HG02571 (cell line): ENCODE data around the gene ZMYM4.
"Not testable (repeated sequence)": the region's sequence is repeated elsewhere in the genome, so short reads cannot be mapped to it uniquely, and the experiment has no call there.

Experiments
- ATAC-seq: cut with Tn5 transposase; IDR thresholded peaks from one replicate; pipeline ENCODE4 v1.9.1; 2021; ENCODE audit warnings: mild to moderate bottlenecking, moderate library complexity; ENCODE audit not compliant: unreplicated experiment

Gene ZMYM4

DNA sequence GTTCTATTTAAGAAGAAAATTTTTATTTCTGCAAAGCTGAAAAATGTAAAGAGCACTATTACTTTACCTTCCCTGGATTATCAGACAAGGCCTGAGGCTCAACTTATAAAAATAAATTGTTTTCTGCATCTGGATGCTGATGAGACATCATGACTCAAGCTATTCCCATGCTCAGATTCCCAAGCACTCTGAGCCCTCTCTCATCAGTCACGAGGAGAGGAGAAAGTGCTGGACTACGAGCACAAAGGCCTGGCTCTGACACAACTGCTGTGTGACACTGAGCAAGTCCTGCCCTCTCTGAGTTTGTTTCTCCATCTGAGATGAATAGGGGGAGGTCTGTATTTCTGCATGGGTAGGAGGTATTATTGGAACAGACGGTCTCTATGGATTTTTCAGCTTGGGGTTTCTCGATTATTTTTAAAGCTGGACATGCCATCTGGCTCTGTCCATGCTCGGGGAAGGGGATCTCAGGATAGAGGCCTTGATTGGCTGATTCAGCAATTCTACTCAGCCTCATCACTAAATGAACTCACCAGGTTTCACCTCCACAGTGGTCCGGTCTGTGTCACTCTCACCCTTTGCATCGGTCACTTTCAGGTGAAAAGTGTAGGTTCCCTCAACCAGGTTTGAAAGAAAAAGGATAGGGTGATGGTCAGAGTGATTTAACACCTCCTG is 181.0 kb downstream of the ZMYM4 start:
- ATAC-seq, result no peak

DNA sequence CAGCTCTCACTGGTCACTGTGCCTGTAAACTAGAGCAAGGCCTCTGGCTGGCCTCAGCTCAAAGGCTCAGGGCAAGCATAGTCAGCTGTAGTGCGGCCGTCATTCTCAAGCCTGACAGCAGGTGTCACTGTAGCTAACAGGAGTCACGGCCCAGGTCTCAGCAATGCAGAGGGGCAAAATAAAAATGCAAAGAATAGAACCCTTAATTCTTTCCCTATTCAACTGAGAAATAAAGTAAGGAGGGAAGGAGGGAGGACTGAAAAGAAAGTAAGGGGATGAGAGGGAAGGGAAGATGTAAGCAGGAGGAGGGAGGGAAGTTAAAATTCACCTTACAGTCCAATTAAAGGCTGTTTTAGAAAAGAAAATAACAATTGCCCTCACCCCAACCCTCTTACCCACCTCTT is 182.6 kb downstream of the ZMYM4 start:
- no peak for ATAC-seq

DNA sequence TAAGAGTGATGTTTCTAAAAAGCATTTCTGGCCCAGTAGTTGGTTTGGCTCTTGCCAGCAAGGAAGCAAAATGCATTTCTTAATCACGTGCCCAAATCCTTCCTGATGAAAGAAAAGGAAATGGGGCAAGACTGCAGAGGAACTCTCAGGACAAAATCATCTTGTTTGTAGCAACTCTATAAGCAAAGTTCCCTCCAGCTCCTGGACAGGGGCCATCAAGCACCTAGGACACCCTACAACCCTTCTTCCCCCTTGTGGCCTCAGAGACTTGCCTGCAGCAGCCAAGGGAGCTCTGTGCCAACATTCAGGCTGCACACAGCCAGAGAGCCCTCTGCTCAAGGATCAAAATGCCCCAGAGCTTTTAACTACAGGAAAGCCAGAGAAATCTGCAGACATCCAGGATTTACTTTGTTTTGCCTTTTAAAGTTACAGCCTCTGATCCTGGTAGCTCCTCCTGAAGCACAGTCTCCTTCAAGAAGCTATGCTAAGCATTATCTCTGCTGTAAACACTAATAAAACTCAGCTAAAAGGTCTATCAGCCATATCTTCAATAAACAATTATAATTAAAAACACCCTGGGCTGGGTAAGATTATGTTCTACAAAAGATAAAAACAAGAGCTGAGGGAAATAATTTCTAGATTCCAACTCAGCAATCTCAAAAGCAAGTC is 183.7 kb downstream of the ZMYM4 start:
- no peak for ATAC-seq

DNA sequence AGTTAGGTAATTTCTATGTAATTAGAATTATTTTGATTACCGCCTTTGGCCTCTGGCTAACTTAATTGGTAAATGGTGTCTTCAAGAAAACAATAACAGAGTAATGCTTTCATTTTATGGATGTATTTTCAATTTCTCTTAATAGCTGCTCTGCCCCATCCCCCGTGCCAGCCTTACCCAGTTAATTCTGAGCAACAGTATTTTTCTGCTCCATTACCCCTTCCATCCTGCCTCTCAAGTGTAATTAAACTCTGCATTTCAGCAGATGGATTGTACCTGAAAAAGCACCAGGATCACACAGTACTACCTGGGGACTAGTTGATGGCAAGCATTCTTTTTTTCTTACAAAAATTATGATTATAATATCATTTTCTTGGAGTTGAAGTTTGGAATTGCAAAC is 184.5 kb downstream of the ZMYM4 start:
- no peak for ATAC-seq

DNA sequence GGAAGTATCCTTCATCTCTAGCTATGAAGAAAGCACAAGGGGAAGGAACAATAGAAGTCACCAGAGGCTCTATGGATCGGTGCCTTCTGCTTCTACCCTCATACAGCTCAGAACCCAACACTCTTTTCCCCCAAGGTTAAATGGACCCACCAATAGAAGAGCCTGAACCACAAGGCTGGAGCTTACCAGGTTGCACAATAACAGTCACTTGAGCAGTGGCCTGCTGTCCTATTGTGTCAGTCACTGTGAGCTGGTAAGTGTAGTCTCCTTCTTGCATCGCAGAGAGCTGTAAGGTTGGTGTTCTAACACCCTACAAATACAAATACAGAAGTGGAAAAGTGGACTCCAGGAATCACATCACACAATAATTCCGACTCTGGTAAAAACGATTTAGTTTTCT is 185.7 kb downstream of the ZMYM4 start:
- no peak for ATAC-seq

DNA sequence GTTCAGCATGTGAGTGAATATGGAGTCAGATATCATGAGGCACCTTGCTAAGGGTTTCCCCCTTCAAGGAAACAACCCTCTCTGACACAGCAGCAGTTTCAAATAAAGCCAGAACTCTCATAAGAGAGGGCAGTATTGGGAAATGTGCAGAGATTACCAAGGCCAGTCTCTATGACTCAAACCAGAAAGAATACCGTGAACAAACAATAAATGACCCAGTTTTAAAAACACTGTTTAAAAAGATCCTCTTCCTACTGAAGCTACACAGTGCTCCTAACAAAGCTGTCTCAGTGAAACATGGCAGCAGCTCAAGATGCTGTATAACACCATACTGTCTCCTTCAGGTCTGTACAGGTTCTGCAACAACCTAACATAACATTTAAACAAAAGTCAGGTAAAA is 186.1 kb downstream of the ZMYM4 start:
- ATAC-seq, result no peak

DNA sequence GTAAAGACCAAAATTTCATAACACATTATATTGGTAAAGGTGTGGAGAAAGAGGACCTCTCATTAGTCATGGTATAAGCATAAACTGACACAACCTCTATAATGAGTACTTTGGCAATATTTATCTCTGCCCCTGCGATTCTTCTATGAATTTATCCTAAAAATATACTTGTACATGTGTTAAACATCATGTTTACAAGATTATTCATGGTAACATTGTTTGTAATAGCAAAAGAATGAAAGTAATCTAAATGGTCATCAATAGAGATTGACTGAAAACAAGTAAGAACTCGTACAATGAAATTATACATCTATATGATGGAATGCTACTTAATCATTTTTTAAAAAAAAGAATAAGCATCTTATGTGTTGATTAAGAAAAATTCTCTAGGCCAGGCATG is 192.3 kb downstream of the ZMYM4 start:
- no peak for ATAC-seq

DNA sequence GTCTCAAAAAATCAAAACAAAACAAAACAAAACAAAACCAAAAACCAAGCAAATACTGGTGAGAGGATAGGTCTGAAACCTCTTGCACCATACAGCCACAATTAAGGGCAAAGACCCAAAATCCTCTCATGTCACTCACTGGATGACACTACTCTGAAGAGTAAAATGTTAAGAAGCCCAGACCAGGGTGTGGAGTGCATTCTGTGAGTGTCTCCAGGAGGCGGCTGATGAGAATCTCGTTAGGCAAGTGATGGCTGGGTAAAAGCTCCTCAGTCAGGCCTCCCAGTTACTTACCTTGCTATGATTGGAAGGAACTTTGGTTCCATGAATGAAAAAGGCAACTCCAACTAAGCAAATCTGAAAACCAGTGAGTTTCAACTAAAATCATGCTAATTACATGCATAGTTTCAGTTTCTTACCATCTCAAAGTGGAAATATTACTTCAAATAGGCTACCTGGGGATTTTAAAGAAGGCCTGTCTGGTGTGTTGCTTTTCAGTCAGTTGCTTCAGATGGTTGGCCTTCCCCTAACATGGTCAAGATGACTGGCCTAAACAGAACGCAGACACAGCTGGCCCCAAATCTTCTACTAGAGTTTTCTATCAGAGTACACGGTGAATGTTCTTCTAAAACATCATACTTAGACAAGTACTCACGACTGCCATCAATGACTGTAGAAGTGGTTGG is 193.6 kb downstream of the ZMYM4 start:
- peak; percentile 62 for ATAC-seq

DNA sequence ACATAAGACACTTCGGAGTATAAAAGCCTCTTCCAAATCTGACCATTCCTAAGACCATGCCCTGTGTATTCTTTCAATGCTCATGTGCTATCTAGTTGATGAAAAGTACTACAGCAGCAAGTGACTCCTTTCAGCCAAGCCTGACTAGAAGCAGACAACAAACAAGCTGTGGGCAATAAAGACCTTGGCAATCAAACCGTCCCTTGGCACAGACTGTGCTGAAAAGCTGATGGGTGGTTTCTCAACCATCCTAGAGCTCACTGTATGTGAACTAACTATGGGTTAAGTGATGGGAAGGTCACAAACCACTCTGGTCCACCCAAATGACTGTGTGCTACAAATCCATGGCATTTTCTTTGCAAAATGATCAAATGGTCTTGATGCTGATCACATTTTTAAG is 194.7 kb downstream of the ZMYM4 start:
- ATAC-seq, result no peak

DNA sequence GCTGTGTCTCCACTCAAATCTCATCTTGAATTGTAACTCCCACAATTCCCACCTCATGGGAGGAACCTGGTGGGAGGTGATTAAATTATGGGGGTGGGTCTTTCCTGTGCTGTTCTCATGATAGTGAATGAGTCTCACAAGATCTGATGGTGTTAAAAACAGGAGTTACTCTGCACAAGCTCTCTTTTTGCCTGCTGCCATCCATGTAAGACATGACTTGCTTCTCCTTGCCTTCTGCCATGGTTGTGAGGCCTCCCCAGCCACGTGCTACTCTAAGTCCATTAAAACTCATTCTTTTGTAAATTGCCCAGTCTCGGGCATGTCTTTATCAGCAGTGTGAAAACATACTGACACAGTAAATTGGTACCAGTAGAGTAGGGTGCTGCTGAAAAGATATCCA is 195.2 kb downstream of the ZMYM4 start:
- not testable (repeated sequence) for ATAC-seq

DNA sequence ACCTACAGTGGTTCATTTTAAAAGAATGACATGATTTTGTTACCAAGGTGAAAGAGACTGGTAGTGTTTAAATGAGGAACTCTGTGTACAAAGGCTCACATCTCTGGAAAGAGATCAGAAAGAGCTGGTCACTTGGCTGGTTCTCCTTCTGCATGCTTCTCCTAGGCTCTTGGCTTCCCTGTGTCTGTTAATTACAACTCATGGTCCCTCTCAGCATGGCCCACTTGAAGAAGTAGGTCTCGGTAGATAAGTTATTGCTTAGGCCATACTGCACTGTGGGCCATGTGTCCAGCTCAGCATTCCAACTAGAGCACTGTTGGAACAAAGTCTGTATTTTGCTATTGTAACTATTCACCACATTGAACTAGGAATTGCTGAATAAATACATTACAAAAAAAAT is 197.6 kb downstream of the ZMYM4 start:
- ATAC-seq, result no peak

DNA sequence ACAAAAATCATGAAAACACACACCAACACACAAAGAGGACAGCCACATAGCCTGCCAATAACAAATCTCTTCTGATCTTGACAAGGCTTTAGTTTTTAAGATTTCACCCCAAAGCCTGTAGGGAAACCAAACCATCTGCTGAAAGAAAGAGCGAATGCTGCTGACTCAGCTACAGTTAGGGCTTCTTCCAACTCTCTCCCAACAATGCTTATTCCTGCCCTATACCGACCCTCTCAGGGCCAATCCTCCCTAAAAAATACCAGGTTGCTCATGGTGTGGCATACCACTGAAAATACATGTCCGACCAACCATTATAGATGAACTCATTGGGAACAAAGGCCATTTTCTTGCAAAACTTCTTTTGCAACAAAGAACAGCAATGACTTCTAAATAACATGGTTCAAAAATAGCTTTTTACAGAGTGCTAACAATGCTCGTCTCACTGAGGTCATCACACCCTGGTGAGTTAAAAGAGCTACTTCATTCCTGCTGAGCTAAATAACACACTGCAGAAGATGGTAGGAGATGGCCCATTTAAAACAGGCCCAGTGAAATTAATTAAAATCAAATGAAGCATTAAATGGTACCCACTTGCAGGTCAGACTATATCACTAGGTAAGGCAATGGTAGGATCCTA is 202.6 kb downstream of the ZMYM4 start:
- ATAC-seq, result no peak
